ENCODE measurements around the gene SMAD6. TPM values are rescaled to one million over a fixed set of nuclear protein-coding genes. Genes with fewer than 3 reads are reported as not detected.

The SMAD6 gene
- total and polyA plus RNA-seq, 2 experiments from 2014 or later: 26.6 to 35.4 TPM

DNA sequence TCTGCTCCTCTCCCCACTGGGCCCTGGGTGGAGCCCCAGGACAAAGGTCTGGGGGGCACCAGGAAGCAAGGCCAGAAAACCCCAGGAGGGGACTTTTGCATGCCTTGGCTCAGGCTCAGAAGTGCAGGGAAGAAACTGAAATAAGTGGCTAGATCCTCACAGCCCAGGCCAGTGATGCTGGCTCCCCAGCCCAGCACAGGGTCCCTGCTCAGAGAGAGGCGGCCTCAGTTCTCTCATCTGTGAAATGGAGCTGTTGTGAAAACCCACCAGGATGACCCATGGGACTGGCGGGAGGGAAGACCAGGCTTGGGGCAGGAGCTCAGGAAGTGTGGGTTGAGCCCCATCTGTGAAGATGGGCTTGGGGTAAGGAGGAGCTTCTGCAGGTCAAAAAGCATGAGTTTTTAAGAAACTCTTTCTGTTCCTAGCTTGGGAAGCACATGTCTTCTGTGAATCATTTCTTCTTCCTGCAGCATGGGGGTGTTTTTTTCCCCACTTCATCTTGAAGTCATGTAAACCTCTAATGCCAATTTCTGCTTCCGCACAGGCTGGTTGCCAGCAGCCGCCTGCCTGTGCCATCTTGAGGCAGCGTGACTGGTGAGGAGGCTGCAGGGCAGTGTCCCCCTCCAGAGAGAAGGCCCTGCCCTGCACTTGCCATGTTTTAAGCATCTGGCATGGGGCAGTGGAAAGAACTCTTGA, 118.6 kb downstream of the SMAD6 start:
- no peaks in the 10 kb centered on the region for H3K27me3 ChIP-seq
- WGBS (ENCODE audit: low lambda C conversion rate, missing lambda C conversion rate): 93% methylated on average over 5 of the region's 5 CpGs
- H3K79me2 ChIP-seq: no peaks in the 10 kb centered on the region
- H3K9me3 ChIP-seq (ENCODE audit: low read depth): no peaks in the 10 kb centered on the region
- no peaks in the 10 kb centered on the region for H3K9me2 ChIP-seq (replicated peaks; ENCODE audit: insufficient read depth)
- no peak for DNase-seq (ENCODE audit: low spot score)
- TF ChIP-seq EZH2phosphoT487 (IDR thresholded peaks at IDR 0.05; ENCODE audit: low read depth, severe bottlenecking, unreplicated experiment) (no peak), EZH2 (IDR thresholded peaks at IDR 0.05; ENCODE audit: borderline replicate concordance) (no peak)
- TF ChIP-seq, protein P1, sequence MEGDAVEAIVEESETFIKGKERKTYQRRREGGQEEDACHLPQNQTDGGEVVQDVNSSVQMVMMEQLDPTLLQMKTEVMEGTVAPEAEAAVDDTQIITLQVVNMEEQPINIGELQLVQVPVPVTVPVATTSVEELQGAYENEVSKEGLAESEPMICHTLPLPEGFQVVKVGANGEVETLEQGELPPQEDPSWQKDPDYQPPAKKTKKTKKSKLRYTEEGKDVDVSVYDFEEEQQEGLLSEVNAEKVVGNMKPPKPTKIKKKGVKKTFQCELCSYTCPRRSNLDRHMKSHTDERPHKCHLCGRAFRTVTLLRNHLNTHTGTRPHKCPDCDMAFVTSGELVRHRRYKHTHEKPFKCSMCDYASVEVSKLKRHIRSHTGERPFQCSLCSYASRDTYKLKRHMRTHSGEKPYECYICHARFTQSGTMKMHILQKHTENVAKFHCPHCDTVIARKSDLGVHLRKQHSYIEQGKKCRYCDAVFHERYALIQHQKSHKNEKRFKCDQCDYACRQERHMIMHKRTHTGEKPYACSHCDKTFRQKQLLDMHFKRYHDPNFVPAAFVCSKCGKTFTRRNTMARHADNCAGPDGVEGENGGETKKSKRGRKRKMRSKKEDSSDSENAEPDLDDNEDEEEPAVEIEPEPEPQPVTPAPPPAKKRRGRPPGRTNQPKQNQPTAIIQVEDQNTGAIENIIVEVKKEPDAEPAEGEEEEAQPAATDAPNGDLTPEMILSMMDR (IDR thresholded peaks at IDR 0.05; ENCODE audit: poor library complexity): no peak
- no peak overlapping the region for H3K27ac ChIP-seq
- peaks cover 14% of the 10 kb centered on the region for H3K4me1 ChIP-seq (ENCODE audit: insufficient read depth)
- H4K20me1 ChIP-seq (ENCODE audit: insufficient read depth, poor library complexity, severe bottlenecking): no peaks in the 10 kb centered on the region
- H2AFZ ChIP-seq: no peak overlapping the region
- H3K36me3 ChIP-seq (replicated peaks; ENCODE audit: insufficient read depth, low read depth): no peaks in the 10 kb centered on the region
- no peak overlapping the region for H3K4me3 ChIP-seq
- no peak overlapping the region for H3K4me2 ChIP-seq

DNA sequence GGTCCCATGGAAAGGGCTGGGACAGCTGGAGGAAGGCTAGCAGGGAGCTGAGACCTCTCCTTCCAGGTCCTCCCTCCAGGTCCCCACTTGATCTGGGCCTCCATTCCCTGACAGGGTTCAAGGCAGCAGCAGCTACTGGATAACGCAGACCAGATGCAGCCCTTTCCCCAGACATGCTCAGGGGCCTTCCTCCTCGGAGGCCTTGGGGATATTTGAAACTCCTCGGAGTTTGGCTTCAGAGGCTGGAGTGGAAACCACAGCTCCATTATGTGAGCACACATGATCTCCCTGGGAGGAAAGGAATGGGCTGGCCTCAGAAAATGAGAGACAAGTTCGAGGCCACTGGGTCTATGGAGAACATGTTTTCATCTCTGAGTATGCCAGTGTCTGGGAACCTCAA, 119.3 kb downstream of the SMAD6 start:
- H3K27ac ChIP-seq: no peak overlapping the region
- TF ChIP-seq, protein P1 (IDR thresholded peaks at IDR 0.05; ENCODE audit: poor library complexity): no peak
- TF ChIP-seq EZH2 (IDR thresholded peaks at IDR 0.05; ENCODE audit: borderline replicate concordance): no peak
- TF ChIP-seq EZH2phosphoT487 (IDR thresholded peaks at IDR 0.05; ENCODE audit: low read depth, severe bottlenecking, unreplicated experiment): no peak
- WGBS (ENCODE audit: low lambda C conversion rate, missing lambda C conversion rate): 50% methylated on average over 4 of the region's 4 CpGs

DNA sequence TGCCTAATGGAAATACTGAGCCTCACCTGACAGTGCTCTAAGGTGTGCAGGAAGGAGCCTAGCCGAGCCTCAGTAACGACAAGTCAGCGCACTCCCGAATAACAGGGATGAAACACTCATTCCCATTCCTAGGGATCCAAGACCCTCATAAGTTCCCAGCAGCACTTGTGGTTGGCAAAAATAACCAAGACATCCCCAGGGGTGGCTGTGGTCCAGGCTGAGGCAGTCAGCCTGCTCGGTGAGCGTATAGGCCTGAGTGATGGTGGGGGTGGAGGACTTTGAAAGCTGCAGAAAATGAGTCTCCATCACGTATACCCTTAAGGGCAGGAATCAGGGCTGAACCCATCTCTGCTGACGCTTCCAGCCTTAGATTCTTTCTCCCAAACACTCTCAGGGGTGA, 120.1 kb downstream of the SMAD6 start:
- no peaks in the 10 kb centered on the region for H4K20me1 ChIP-seq (ENCODE audit: insufficient read depth, poor library complexity, severe bottlenecking)
- no peaks in the 10 kb centered on the region for H3K79me2 ChIP-seq
- H3K36me3 ChIP-seq (replicated peaks; ENCODE audit: insufficient read depth, low read depth): no peaks in the 10 kb centered on the region
- no peak overlapping the region for H3K4me3 ChIP-seq
- H3K9me3 ChIP-seq (ENCODE audit: low read depth): no peaks in the 10 kb centered on the region
- no peaks in the 10 kb centered on the region for H3K9me2 ChIP-seq (replicated peaks; ENCODE audit: insufficient read depth)
- no peak for DNase-seq (ENCODE audit: low spot score)
- no peaks in the 10 kb centered on the region for H3K27me3 ChIP-seq
- H3K4me1 ChIP-seq (ENCODE audit: insufficient read depth): peaks cover 14% of the 10 kb centered on the region
- no peak overlapping the region for H3K27ac ChIP-seq
- no peak overlapping the region for H2AFZ ChIP-seq
- 92% methylated on average over 8 of the region's 8 CpGs for WGBS (ENCODE audit: low lambda C conversion rate, missing lambda C conversion rate)
- no peak overlapping the region for H3K4me2 ChIP-seq
- TF ChIP-seq EZH2 (IDR thresholded peaks at IDR 0.05; ENCODE audit: borderline replicate concordance) (no peak), EZH2phosphoT487 (IDR thresholded peaks at IDR 0.05; ENCODE audit: low read depth, severe bottlenecking, unreplicated experiment) (no peak)
- TF ChIP-seq, protein P1 (IDR thresholded peaks at IDR 0.05; ENCODE audit: poor library complexity): no peak

More for the DNA sequence above, 119.3 kb downstream of the SMAD6 start:
- Histone ChIP-seq H3K79me2 (no peaks in the 10 kb centered on the region), H3K9me2 (replicated peaks; ENCODE audit: insufficient read depth) (no peaks in the 10 kb centered on the region), H3K4me3 (no peak overlapping the region), H3K4me1 (ENCODE audit: insufficient read depth) (peaks cover 14% of the 10 kb centered on the region), H3K36me3 (replicated peaks; ENCODE audit: insufficient read depth, low read depth) (no peaks in the 10 kb centered on the region), H3K4me2 (no peak overlapping the region), H2AFZ (no peak overlapping the region), H3K9me3 (ENCODE audit: low read depth) (no peaks in the 10 kb centered on the region), H3K27me3 (no peaks in the 10 kb centered on the region), H4K20me1 (ENCODE audit: insufficient read depth, poor library complexity, severe bottlenecking) (no peaks in the 10 kb centered on the region)
- DNase-seq (ENCODE audit: low spot score): no peak

Measured in hepatocyte (in vitro differentiated cells).